ENCODE measurements around the gene USP25.
"Not testable (repeated sequence)": the region's sequence is repeated elsewhere in the genome, so short reads cannot be mapped to it uniquely, and the experiment has no call there.

Gene USP25

GRCh38 chr21:15732290-15732995 is 2.7 kb downstream of the USP25 start:
- no peak for DNase-seq

- no peak for DNase-seq
Observed at GRCh38 chr21:15732996-15733329, 3.2 kb downstream of the USP25 start.

DNA sequence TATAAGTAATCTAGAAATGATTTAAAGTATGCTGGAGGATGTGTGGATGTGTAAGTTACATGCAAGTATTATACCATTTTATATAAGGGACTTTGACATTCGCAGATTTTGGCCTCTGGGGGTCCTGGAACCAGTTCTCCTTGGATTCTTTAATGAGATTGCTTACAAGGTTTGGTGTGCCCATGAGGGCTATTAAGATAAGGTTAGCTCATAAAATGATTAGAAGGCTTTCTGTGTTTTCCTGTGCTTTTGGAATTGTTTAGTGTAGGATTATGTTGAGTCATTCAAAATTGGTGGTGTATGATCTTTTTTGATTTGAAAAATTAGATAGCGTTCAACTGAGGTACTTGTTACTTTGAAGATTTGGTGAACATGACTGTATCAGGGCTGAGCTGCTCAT is 5.6 kb downstream of the USP25 start:
- DNase-seq = no peak

GRCh38 chr21:15735931-15736330 is 6.1 kb downstream of the USP25 start:
- not testable (repeated sequence) for DNase-seq

DNA sequence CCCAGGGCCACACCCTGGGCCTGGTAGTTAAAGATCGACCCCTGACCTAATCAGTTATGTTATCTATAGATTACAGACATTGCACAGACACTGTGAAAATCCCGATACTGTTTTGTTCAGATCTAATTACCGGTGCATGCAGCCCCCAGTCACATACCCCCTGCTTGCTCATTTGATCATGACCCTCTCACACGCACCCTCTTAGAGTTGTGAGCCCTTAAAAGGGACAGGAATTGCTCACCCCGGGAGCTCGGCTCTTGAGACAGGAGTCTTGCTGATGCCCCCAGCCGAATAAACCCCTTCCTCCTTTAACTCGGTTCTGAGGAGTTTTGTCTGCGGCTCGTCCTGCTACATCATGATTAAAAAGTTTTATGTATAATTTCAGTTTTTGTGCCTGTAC is 9.0 kb downstream of the USP25 start:
- DNase-seq = not testable (repeated sequence)

DNA sequence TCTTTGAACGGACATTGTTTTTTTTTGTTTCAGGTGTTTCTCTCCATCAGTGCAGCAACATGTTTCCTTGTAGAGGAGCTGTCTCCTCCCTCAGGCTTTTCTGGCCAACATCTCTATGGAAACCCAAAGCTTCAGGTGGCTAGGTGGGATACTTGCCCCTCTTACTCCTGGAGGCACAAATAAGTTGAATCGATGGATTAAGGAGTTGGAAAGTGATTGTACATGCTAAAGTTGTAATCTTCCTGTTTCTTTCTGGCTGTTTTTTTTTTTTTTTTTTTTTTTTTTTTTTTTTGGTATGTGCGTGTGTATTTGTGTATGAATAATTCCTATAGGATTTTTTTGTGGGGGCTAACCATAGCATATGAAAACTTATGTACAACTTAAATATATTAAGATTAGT is 10.6 kb downstream of the USP25 start:
- DNase-seq = no peak

DNA sequence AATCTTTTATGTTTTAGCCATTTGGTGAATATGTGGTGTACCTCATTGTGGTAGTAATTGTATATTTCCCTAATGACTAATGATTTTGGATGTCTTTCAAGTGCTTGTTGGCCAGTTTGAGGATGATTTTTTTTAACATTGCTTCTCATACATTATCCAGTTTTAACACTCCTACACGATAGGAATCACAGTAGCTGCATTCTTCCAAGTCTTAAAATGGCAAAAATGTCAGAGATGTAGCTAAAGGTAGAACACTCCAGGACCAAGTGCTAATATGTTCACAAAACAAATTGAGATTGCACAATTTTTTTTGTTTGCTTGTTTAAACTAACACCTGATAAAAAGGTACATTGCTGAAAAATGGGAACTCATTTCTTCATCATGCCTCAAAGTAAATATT is 11.7 kb downstream of the USP25 start:
- no peak for DNase-seq

- DNase-seq = no peak
Observed at GRCh38 chr21:15742052-15742670, 12.4 kb downstream of the USP25 start.

GRCh38 chr21:15742694-15743093 is 12.9 kb downstream of the USP25 start:
- DNase-seq = no peak

DNA sequence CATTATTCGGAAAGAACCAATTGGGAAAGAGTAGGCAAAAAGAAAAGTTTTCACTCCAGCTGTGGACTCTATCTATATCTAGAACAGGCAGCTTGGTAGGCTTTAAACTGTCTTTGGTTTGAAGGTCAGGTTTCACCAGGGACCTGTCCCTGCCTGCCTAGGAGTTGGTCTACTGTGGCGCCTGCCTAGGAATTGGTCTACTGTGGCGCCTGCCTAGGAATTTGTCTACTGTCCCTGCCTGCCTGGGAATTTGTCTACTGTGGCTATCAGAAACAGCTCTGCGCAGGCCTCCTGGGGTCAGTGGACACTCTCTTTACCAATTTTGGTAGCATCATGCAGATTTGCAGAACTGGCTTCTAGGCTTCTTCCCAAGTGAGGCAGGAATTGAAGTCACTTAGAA is 13.8 kb downstream of the USP25 start:
- DNase-seq = no peak

DNA sequence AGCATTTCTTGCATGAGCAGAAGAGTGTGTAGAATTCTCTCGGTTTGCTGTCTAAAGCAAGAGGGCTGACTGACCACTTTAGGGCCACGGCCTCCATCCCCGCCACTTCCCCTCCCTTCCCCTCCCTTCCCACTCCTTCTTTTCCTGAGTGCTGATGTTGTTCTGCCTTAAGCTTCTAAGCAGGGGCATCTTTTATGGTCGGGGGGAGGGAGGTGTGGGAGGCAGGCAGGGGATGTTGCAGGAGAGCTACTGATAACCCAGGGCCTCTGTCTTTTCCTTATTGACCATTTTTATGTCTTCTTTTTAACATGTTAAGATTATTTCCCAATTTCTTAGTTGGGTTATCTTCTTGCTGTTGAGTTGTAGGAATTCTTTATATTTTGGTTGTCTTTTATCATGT is 15.1 kb downstream of the USP25 start:
- DNase-seq = no peak

GRCh38 chr21:15748586-15748985 is 18.8 kb downstream of the USP25 start:
- DNase-seq = no peak

DNA sequence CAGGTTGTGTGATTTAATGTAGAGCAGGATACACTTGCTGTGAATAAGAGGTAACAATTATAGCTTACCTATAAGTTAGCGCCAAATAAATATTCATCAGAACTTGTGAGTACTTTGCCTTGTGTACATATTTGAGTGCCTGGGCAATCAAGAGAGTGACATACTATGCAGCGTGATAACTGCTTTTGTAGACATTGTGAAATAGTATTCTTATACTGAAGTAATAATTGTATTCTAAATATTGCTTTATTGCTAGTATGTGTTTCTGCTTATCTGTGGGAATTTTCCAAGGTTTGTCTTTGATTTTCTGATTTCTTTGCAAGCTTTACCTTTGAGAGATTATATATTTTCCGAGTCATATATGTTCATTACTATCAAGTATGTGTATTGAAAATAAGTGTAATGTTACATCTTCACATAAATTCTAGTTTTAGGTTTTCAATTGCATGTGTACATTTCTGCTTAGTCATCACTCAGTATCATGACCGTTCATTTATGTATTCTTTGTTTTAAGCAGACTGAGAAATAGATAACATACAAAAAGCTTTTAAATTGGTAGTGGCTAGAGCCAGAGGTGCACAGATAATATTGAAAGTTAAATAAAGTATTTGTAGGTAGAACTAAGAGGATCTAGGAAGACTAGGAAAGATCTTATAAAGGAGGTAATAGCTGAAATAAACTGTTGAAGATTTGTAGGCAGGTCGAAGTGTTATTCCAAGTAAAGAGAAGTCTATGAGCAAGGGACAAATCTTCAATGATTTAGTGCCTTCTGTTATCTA is 19.5 kb downstream of the USP25 start:
- DNase-seq = no peak

- DNase-seq = no peak
Observed at GRCh38 chr21:15749861-15750159, 20.0 kb downstream of the USP25 start.

DNA sequence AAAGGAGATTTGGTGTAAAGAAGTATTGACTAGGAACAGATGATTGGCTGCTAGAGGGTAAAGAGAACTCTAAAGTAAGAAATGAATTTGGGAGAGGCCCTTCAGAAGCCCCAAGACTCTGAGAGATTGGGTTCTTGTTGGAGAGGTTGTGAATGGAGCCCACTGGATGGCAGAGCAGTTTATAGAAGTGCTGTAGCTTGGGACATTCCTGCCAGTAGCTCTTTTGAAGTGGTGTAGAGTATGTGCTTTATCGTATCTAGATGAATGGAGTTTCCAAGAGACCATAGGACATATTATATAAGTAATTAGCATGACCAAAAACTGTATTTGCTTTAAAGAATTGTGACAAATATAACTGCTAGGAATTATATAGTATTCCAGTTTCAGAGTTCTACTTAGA is 21.3 kb downstream of the USP25 start:
- no peak for DNase-seq

GRCh38 chr21:15751546-15751945 is 21.8 kb downstream of the USP25 start:
- peak in 1 of 58 donors; percentile 8 for DNase-seq

DNA sequence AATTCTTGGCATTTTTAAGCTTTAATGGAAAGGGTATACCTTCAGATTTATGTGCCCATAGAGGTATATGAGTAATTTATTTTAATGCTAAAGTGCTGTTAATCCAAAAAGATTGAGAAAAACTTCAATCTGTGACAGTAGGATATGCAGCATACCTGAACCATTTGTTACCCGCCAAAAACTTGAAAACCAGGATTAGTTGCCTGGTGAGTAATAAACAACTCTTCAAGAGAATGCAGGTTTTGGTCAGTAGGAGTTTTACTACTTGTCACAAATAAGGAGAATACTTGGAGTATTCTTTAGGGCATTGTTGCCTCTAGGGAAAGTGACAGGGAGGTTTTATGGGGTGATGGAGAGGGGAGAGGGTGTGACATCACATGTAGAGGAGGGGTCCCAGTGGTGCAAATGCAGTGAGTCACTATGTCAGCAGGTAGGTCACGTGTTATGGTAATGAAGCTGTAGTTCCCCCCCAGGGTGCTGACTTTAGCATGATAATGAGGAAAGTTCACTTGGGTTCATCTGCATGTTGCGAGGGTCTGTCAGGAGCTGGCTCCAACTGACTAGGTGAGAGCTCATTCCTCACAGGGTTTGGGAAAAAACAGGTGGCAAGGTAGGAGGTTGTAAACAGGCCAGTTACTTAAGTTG is 23.1 kb downstream of the USP25 start:
- DNase-seq = no peak

- DNase-seq = no peak
Observed at GRCh38 chr21:15753741-15754140, 24.0 kb downstream of the USP25 start.

DNA sequence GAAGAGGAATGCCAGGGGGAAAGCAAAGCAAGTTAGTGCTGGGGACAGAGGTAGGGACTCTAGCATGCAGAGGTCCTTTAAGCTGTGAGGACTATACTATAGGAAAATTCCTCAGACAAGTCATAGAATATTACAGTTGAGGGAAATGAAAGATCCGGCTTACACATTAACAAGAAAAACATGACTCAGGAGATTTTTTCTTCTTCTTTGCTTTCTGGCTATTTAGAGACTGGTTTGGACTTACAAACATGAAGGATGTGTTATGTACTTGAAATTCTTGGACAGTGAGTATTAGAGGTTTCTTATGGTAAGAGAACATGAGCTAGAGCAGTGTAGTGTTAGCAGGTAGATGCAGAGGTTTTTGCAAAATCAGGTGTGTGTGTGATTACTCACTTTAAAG is 24.9 kb downstream of the USP25 start:
- no peak for DNase-seq

GRCh38 chr21:15755125-15755524 is 25.3 kb downstream of the USP25 start:
- no peak for DNase-seq

GRCh38 chr21:15759469-15759868 is 29.7 kb downstream of the USP25 start:
- no peak for DNase-seq

DNA sequence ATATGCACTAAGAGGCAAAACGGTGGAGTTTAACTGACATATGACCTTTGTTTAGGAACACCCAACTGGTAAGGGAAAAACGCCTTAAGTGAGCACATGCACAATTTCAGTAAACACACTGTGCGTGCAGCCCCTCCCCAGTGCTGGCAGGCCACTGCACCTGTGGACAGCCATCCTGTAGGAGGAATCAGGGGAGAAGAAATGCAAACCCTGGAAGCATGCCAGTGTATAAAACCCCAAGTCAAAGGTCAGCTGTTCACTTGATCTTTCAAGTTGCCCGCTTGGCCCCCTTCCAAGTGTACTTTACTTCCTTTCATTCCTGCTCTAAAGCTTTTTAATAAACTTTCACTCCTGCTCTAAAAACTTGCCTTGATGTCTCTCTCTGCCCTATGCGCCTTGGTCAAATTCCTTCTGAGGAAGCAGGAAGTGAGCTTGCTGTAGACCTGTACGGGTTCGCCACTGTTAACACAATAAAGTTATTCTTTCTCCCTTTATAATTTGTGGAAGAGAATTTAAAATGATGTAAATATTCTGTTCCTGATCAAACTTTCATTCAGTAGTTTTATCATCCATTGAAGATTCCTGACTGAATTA is 31.8 kb downstream of the USP25 start:
- DNase-seq = no peak
